Posterior cingulate gyrus (tissue), 11 donors: Measurements from ENCODE around the gene ZNF516.

Experiments used
- DNase-seq, 10 donors: peaks; one replicate each; pipeline versions ENCODE4 v3.0.0 to v3.0.0-alpha.2; 2020 to 2021; ENCODE audit warnings: mixed read lengths in 3 of 10
- intact Hi-C: fragments of 100-400 bp; cut with DNase I; formaldehyde crosslinking; loops from one replicate; pipeline ENCODE4 v1.15.1; 2023

Gene ZNF516

DNA sequence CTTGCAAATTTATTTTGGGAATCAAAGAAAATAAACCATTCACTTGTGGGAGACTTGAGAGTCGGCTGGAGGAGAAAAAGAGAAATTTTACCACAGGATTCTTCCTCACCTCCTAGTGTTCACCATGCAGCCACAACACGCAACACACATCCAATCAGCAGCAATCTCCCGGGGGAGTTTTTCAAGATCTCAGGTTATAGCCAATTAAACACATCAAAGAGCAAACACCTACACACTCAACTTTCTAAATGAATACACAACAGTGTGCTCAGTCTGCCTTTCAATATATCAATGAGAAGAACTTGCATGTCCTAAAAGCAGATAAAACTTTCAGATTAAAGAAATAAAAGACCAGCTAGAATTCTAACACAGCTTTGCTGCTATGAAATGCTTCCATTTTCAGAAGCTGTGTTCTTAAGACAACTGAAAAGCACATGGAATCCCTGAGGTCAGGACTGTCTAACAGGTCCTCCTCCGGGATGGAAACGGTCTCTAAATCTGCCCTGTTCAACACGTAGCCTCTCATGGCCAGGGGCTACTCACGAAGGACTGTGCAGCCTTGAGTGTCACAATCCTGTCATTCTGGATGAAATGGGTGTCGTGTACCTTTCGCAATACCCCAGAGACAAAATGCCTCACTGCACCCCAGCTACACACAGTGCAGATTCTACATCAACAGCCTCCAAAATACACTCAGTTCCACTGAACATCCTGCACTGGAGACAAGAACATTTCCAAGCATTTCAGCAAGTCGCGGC lies 84.2 kb downstream of the ZNF516 start:
- no peak for DNase-seq
- intact Hi-C loops, result no loop called here

DNA sequence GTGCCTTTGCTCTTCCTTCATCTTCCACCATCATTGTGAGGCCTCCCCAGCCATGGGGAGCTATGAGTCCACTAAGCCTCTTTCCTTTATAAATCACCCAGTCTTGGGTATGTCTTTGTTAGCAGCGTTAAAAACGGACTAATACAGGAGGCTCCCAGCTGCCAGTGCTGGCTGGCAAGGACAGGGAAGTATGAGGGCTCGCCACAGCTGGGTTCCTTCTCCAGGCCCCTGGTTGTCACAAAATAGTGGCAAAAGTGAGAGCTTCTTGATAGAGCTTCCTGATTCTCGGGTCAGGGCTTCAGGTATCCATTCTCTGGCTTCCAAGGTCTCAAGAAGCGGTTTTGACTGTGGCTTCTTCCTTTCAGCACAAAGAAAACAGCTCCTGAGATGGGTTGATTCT lies 85.0 kb downstream of the ZNF516 start:
- DNase-seq, result no peak
- intact Hi-C loops, result no loop called here

DNA sequence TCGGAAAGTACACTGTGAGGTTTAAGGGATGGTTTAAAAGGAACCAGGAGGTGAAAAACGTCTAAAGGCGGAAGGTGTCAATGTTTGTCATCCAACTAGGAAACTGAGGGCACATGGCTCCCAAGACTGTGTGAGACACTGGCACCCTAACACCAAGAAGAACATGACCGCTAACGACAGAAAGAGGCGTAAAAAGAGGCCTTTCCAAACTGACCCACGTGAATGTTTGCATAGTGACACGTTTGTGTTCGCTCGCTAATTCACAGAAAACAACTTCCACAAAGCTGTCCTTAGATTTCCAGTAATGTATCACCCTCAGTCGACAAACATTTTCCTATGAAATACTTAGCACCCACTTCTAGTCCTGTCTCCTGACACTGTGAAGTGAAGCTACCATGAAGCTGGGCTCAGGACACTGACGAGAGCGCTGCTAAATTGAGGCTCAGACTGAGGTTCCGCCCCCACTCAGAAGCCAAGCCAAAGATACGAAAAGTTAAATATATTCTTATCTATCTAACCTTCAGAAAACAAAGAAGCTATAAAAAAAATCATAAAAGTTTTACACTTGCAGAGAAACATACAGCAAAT lies 86.5 kb downstream of the ZNF516 start:
- intact Hi-C loops, result loop anchor here (10.0 kb wide), 1 partner anchor 216 kb away; no protein-coding TSS in a partner anchor
- DNase-seq, result no peak

DNA sequence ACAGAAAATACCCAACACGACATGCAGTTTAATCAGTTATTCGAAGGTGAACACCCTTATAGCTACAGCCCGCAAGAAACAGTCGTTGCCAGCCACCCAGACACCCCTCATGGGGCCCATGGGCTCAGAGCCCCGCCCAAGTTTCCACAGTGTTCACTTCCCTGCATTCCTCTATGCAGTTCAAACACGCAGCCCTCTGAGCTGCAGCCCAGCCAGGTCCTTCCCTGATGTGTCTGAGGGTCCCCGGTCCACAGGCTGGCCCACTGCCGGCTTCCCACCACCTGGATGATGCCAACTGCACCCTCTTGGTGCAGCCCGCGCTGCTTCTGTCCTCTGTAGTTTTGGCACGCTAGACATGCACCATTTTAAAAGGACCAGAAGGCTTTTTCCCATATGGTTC lies 87.4 kb downstream of the ZNF516 start:
- intact Hi-C loops, result loop anchor here (10.0 kb wide), 1 partner anchor 217 kb away; no protein-coding TSS in a partner anchor
- DNase-seq, result no peak

DNA sequence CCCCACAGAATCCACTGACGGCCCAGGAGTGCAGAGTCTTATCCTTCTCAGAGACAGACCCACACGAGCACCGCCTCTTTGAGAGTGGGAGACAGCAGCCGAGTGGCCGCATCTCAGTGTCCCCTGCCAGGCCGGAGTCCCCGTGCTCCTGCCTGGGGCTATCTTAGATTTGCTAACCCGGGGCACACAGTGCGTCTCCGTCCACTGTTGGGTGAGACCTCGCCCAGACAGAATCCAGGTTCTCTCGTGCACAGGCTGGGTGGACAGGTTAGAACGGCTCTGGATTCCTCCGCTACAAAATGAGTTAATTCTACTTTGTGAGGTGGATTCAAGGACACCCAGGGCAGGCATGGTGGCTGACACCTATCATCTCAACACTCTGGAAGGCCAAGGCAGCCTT lies 88.3 kb downstream of the ZNF516 start:
- no peak for DNase-seq

DNA sequence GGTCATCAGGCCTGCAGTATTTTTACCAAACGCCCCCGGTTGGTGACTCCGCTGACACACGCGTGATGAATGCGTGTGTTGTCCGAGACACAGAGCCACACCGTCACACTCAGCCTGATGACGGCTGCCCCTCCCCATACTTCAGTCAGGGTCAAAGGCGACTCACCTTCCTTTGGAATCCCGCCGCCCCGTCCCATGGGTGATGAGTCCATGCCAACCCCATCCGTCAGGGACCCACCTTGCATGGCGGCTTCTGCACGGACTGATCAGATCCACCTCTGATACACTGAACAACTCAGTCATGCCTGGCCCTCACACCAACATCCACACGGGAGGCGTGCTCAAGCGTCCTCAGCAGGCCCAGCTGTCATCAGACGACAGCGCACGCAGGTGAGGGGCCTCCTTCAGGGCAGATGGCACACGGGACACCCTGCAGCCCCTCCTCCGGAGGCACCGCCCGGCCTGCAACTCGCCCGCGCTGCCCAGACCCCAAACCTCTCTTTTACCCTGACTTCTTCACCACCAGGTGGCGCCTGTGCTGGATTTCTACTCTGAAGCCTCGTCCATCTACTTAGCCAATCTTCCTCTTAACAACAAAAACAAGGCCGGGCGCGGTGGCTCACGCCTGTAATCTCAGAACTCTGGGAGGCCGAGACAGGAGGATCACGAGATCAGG lies 89.2 kb downstream of the ZNF516 start:
- intact Hi-C loops, result loop anchor here (10.0 kb wide), 1 partner anchor 219 kb away; no protein-coding TSS in a partner anchor
- DNase-seq, result peak in 3 of 10 donors; percentile 47 to 91 (median 65)

More for the DNA sequence above, 88.3 kb downstream of the ZNF516 start:
- intact Hi-C loops, result loop anchor here (10.0 kb wide), 1 partner anchor 218 kb away; no protein-coding TSS in a partner anchor

DNA sequence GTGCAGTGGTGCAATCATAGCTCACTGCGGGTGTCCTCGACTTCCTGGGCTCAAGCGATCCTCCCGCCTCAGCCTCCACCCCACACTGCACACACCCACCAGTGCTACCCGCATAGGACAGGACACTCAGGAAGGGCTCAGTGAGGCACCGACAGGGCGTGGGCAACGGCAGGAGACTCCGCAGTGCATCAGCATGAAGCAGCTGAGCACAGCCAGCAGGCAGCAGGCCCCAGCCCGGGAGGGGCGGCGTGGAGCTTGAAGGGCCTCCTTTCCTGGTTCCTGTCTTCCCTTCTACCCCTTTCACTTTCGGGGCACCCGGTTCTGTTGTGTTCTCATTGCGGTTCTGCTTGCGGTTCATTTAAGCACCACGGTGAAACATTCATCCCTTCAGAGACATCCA lies 89.8 kb downstream of the ZNF516 start:
- intact Hi-C loops, result loop anchor here (10.0 kb wide), 1 partner anchor 220 kb away; no protein-coding TSS in a partner anchor
- DNase-seq, result no peak

DNA sequence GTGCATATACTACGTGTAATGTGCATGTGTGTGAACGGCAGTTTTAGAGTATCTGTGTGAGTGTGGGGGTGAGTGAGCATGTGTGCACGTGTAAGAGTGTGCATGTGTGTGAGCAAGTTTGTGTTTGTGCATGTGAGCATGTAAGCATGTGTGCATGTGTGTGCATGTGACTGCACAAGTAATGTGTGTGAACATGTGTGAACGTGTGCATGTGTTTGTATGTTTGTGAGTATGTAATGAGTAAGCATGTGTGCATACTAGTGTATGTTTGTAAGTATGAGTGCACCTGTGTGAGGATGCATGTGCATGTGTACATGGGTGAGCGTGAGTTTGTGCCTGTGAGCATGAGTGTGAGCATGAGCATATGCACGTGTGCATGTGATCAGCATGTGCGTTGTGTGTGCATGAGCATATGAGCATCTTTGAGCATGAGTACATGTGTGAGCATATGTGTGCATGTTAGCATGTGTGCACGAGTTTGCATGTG lies 90.7 kb downstream of the ZNF516 start:
- intact Hi-C loops, result loop anchor here (10.0 kb wide), 1 partner anchor 220 kb away; no protein-coding TSS in a partner anchor
- no peak for DNase-seq

DNA sequence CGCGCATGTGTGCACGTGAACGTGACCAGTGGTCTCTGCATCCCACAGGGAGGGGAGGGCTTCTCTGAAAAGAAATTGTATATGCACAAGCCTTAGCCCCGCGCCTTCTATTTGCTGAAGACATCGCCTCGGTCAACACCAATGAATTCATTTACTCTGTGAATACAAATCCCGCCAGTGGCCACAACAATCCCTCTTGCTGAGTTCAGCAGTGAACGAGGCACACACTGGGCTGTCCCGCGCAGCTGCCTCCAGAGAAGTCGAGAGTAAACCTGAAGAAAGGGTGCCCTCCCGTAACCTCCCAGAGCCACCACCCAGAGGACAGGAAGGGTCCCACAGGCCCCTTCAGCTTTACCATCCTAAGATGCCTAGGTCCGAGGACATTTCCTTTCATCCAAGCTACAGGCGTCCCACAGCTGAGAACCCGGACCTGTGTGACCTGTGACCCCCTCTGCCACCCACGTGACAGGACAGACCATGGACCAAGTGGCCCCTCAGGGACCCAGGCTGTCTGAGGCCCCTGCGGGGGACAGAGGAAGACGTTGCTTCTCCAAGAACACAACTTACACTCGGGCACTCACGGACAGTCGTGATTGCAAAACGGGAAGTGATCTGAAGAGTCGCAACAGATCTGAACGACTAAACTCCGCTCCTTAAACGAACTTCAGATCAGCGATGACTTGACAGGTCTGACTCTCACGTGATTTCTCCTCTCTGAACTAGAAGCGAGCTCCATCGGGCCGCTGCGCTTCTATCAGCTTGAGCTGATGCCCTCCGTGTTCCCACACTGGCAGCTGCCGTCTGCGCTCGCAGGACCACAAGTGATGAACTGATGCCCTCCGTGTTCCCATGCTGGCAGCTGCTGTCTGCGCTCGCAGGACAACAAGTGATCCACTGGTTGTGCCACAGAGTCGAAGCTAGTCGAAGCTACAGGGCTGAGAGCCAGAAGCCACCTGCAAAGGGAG lies 92.7 kb downstream of the ZNF516 start:
- no peak for DNase-seq
- intact Hi-C loops, result loop anchor here (10.0 kb wide), 1 partner anchor 222 kb away; no protein-coding TSS in a partner anchor

DNA sequence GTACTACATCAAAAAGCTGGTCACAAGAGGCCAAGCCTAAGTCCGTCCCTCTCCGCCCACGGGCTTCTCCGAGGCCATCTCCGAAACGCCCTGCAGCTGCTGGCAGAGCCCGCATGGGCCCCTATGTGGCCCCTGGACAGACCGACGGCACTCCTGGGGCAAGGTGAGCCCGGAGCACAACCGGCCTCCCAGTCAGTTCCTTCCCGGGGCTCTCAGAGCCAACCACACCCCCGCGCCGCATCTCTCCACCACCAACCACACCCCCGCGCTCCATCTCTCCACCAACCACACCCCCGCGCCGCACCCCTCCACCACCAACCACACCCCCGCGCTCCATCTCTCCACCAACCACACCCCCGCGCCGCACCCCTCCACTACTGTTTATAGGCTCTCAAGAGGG lies 93.5 kb downstream of the ZNF516 start:
- intact Hi-C loops, result loop anchor here (10.0 kb wide), 1 partner anchor 223 kb away; no protein-coding TSS in a partner anchor
- no peak for DNase-seq

DNA sequence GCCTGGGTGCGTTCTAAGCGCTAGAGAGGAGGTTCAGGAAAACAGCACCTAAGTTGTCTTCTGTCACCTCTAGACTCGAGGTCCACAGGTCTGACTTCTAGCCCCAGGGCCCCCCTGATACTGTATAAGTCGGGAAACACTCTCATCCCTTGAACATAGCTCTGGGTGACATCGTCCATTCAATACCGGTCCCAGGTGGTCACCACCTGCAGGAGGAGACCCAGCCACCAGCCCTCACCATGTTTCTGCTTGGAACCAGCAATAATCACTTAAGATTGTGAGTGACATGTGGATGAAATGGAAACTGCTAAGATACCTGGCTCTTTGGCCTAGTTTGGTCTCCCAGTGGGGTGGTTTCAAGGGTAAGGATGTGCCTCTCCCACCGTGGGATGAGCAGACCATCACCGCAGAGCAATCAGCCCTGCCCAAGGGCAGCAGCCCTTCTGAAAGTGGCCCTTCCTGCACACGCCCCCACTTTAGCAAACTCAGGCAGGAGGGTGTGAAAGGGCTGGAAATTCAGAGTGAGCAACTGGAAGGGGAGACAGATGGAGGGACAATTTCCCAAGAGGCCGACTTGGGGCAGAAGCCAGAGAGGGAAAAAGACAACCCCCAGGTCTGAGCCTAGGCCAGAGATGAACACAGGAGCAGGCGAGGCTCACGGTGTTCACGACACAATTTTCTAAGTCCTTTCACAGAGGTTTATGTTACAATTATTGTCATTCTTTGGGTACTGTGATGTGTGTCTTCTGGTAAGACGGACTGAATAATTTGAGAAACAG lies 95.2 kb downstream of the ZNF516 start:
- no peak for DNase-seq
- intact Hi-C loops, result loop anchor here (1.0 to 10.0 kb wide), 4 partner anchors 85 to 309 kb away; no protein-coding TSS in a partner anchor

DNA sequence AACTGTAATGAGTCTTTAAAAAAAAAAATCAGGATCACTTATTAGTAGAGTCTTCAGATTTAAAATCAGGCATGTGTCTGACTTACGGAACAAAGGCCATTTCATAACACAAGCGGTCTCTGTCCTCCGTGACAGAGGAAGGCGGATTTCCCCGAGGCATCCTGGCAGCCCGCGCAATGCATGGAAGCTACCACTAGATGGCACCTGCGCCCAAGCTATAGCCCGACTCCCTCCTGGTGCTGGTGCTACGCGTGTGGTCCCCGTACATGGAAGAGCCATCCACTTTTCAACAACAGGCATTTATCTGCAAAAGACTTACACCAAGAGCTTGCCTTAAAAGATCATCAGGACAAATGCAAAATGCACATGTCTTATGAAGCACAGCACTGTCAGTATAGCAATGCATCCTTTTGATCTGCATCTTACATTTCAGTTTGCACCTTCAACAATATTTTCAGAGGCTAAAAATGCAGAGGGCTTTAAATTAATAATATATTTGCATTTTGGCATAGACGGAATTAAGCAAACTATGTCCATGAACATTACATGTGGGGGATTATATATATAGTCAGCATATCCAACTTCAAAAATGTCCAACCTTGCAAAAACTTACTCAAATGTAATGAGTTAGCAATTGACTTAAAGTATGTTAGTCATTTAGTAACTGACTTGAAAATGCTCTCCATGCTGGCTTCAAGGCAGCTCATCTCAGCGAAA lies 96.0 kb downstream of the ZNF516 start:
- intact Hi-C loops, result loop anchor here (1.0 to 10.0 kb wide), 3 partner anchors 86 to 310 kb away; no protein-coding TSS in a partner anchor
- DNase-seq, result peak; percentile 77 to 98 (median 92)

DNA sequence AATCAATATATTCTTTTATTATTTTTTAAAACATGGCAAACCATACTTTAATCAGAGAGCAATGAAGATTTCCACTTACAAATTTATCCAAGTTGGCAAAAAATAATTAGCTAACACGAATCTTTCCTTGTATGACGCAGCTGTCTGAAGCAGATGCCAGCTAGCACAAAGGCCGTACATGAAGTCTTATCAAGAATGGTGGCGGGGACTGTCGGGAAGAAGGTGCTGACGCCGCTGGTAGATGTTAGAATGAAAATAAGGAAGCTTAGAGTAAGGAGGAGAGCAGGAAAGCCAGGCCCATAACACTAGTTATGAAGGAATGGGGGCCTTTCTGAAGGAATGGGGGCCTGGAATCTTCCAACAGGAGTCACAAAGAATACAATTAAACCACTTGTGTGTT lies 96.7 kb downstream of the ZNF516 start:
- intact Hi-C loops, result loop anchor here (5.0 to 10.0 kb wide), 2 partner anchors 87 to 289 kb away; no protein-coding TSS in a partner anchor
- DNase-seq, result no peak

DNA sequence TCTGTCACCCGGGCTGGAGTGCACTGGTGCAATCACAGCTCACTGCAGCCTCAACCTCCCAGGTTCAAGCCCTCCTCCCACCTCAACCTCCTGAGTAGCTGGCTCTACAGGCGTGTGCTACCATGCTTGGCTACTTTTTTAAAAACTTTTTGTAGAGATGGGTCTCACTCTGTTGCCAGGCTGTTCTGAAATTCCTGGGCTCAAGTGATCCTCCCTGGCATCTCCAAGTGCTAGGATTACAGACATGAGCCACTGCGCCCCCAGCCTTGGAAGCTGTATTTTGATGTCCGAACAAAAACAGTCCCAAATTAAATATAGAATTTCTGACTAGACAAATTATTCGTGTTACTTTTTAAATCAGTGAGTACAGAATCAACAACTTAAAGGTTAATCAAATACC lies 97.4 kb downstream of the ZNF516 start:
- intact Hi-C loops, result loop anchor here (5.0 to 10.0 kb wide), 2 partner anchors 87 to 290 kb away; no protein-coding TSS in a partner anchor
- no peak for DNase-seq

DNA sequence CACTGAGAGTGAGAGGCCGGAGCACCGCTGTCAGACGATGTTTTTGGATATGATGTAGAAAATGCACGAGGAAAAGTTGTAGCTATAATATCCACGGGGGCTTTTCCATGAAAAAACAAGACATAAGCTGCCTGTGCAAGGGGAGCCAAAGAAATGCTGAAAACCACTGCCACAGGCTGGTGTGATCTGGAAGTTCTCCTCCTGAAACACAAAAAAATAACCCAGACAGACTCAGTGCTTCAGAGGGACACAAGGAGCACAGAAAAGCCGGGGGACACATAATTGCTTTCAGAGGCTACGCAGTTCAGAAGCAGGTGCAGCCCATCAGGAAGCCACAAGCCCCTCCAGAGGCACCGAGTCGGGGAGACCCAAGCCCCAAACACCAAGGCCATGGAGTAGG lies 98.2 kb downstream of the ZNF516 start:
- no peak for DNase-seq
- intact Hi-C loops, result loop anchor here (5.0 to 10.0 kb wide), 2 partner anchors 88 to 291 kb away; no protein-coding TSS in a partner anchor

DNA sequence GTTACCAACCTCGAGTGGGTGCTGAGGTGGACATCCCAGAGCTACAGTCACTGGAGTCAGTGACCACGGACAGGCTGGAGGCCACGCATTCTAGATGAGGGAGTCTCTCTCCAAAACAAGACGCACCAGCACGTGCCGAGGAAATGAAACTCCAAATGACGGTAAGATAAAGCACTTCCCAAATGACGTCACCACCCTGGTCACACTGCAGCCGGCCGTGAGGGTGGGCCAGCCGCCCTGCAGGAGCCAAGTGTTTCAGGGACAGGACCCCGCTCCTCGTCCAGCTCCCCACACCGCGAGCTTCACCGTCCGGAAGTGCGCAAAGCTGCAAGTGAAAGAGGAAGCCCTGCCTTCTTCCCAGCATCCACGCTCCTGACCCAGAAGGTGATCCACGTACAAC lies 99.4 kb downstream of the ZNF516 start:
- DNase-seq, result peak in 1 of 10 donors; percentile 81
- intact Hi-C loops, result loop anchor here (5.0 to 10.0 kb wide), 2 partner anchors 89 to 292 kb away; no protein-coding TSS in a partner anchor

DNA sequence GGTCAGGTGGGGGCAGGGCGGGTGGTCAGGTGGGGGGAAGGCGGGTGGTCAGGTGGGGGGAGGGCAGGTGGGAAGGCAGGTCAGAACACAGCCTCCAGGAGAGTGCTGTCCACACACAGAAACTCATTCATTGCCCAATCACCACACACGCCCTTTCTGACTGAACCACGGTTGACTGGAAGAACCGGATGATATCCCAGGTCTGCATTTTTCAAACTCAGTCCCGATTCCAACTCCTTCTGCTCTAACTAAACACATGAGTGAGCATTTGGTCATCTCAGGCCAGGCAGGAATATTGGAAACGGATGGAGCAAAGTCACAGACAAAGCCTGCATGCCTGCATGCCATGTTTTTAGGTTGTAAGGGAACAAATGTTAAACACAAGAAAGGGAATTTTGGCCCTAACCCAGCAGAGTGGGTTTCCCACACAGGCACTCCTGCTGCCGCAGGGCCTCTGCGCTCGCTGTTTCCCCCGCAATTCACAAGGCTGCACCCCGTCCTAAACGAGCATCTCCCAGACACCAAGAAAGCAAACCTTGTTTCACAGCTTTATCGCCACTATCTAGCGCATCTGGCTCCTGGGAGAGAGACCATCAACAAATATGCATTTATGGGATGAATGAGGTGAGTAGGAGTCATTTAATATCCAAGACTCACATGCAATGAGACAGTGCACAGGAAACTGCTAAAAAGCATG lies 100.1 kb downstream of the ZNF516 start:
- DNase-seq, result no peak
- intact Hi-C loops, result loop anchor here (5.0 to 10.0 kb wide), 2 partner anchors 90 to 292 kb away; no protein-coding TSS in a partner anchor
